H1 (cell line): ENCODE results near the gene ASXL3. TPM values are rescaled to one million over a fixed set of nuclear protein-coding genes. Genes with fewer than 3 reads are reported as not detected.

ENCODE experiments used
- CTCF ChIA-PET: fragments of 300-600 bp; sonication (Branson Sonifier 250); formaldehyde crosslinking; loops from one replicate; lab custom pipeline; 2021; ENCODE audit not compliant: partially characterized antibody; lab: Charles Lee
- POLR2A ChIA-PET: fragments of 300-600 bp; sonication (Branson Sonifier 250); formaldehyde crosslinking; loops from one replicate; lab custom pipeline; 2021; ENCODE audit warnings: inconsistent platforms; ENCODE audit not compliant: partially characterized antibody; lab: Charles Lee
- DNase-seq, 2 experiments: peaks; one replicate each; pipeline versions ENCODE4 v3.0.0 to v3.0.0-alpha.2; 2010 to 2022; ENCODE audit warnings: low spot score in 2 of 2, low read depth in 1 of 2, mixed read lengths in 1 of 2
- FAIRE-seq: peaks from 2 replicates; lab custom pipeline; 2011; peaks lifted over from hg19 to GRCh38; lab: Jason Lieb, UNC
- H2AFZ ChIP-seq: 2 replicates; pipeline ENCODE4 v1.8.1; 2012; ENCODE audit warnings: low read length, inconsistent platforms
- H2AK5ac ChIP-seq: 2 replicates; pipeline ENCODE4 v1.6.1; 2013; ENCODE audit warnings: low read depth, low read length
- H2BK120ac ChIP-seq: replicated peaks from 2 replicates; pipeline ENCODE3; 2013; ENCODE audit warnings: low read depth, low read length, inconsistent platforms
- H2BK12ac ChIP-seq: 2 replicates; pipeline ENCODE4 v1.6.1; 2013; ENCODE audit warnings: low read depth, low read length
- H2BK15ac ChIP-seq: 2 replicates; pipeline ENCODE4 v1.6.1; 2013; ENCODE audit warnings: low read length
- H2BK20ac ChIP-seq: 2 replicates; pipeline ENCODE4 v1.6.1; 2013; ENCODE audit warnings: low read length
- H2BK5ac ChIP-seq: 2 replicates; pipeline ENCODE4 v1.6.1; 2013; ENCODE audit warnings: low read depth, low read length
- H3K14ac ChIP-seq: 2 replicates; pipeline ENCODE4 v1.6.1; 2013; ENCODE audit warnings: inconsistent platforms; ENCODE audit not compliant: insufficient read length
- H3K18ac ChIP-seq: 2 replicates; pipeline ENCODE4 v1.6.1; 2013; ENCODE audit warnings: low read length; ENCODE audit errors: extremely low read depth
- H3K23ac ChIP-seq: 2 replicates; pipeline ENCODE4 v1.6.1; 2013; ENCODE audit warnings: inconsistent platforms; ENCODE audit not compliant: insufficient read length
- H3K23me2 ChIP-seq: 2 replicates; pipeline ENCODE4 v1.6.1; 2013; ENCODE audit warnings: low read depth, low read length
- H3K27ac ChIP-seq: 2 replicates; pipeline ENCODE4 v1.6.1; 2011; ENCODE audit warnings: low read depth, low read length, inconsistent platforms
- H3K27me3 ChIP-seq, 4 experiments: replicated peaks in 1 of 4; 1 replicate in 1 of 4; 2 replicates in 3 of 4; pipeline versions ENCODE4 v1.6.1 to v1.8.1; 2011 to 2013; ENCODE audit warnings: low read length in 3 of 4, mild to moderate bottlenecking in 3 of 4, inconsistent platforms in 2 of 4, mixed read lengths in 2 of 4, moderate library complexity in 1 of 4; ENCODE audit not compliant: control insufficient read depth in 3 of 4, insufficient read depth in 3 of 4; ENCODE audit errors: extremely low read depth in 1 of 4
- H3K36me3 ChIP-seq, 4 experiments: 2 replicates each; pipeline versions ENCODE4 v1.6.1 to v1.8.1; 2011 to 2013; ENCODE audit warnings: mild to moderate bottlenecking in 4 of 4, low read length in 3 of 4, moderate library complexity in 2 of 4, control low read depth in 1 of 4, inconsistent platforms in 1 of 4; ENCODE audit not compliant: insufficient read depth in 4 of 4, control insufficient read depth in 2 of 4
- H3K4ac ChIP-seq: replicated peaks from 2 replicates; pipeline ENCODE3; 2013; ENCODE audit warnings: low read length, low read depth, mixed read lengths, inconsistent platforms; ENCODE audit not compliant: insufficient read length
- H3K4me1 ChIP-seq, 4 experiments: replicated peaks in 1 of 4; 1 replicate in 1 of 4; 2 replicates in 3 of 4; pipeline versions ENCODE4 v1.6.1 to v1.8.1; 2011 to 2013; ENCODE audit warnings: low read length in 3 of 4, inconsistent platforms in 2 of 4, mixed read lengths in 1 of 4; ENCODE audit not compliant: insufficient read depth in 4 of 4, control insufficient read depth in 3 of 4
- H3K4me2 ChIP-seq, 2 experiments: 2 replicates each; pipeline versions ENCODE4 v1.6.1 to v1.8.1; 2011 to 2013; ENCODE audit warnings: low read depth in 2 of 2, low read length in 2 of 2, control low read depth in 1 of 2, inconsistent platforms in 1 of 2, mild to moderate bottlenecking in 1 of 2; ENCODE audit not compliant: insufficient read depth in 1 of 2
- H3K4me3 ChIP-seq, 4 experiments: fragments of 200-600, 300-600 bp in 1 of 4; sonication (generic), shearing (Covaris generic), sonication (Bioruptor Twin) in 1 of 4; 2 replicates each; pipeline versions ENCODE4 v1.5.1 to v1.8.1; 2011 to 2016; ENCODE audit warnings: low read length in 4 of 4, low read depth in 3 of 4, control low read depth in 2 of 4, inconsistent platforms in 2 of 4, mild to moderate bottlenecking in 2 of 4, mixed read lengths in 1 of 4, moderate library complexity in 1 of 4; ENCODE audit not compliant: insufficient read depth in 2 of 4; ENCODE audit errors: extremely low read depth in 1 of 4
- H3K56ac ChIP-seq: replicated peaks from 2 replicates; pipeline ENCODE3; 2013; ENCODE audit warnings: low read depth, mild to moderate bottlenecking, mixed read lengths, low read length, inconsistent platforms; ENCODE audit not compliant: insufficient read length
- H3K79me1 ChIP-seq: 2 replicates; pipeline ENCODE4 v1.6.1; 2013; ENCODE audit warnings: low read depth, low read length, control low read depth
- H3K79me2 ChIP-seq, 2 experiments: 2 replicates each; pipeline versions ENCODE4 v1.6.1 to v1.8.1; 2012 to 2013; ENCODE audit warnings: low read length in 2 of 2, mild to moderate bottlenecking in 2 of 2, inconsistent platforms in 1 of 2; ENCODE audit not compliant: insufficient read depth in 2 of 2, control insufficient read depth in 1 of 2
- H3K9ac ChIP-seq, 4 experiments: replicated peaks in 1 of 4; 1 replicate in 1 of 4; 2 replicates in 3 of 4; pipeline versions ENCODE4 v1.6.1 to v1.8.1; 2011 to 2013; ENCODE audit warnings: low read depth in 3 of 4, low read length in 3 of 4, control low read depth in 2 of 4, mild to moderate bottlenecking in 2 of 4, moderate library complexity in 2 of 4, inconsistent platforms in 1 of 4; ENCODE audit errors: extremely low read depth in 1 of 4
- H3K9me3 ChIP-seq, 2 experiments: 2 replicates each; pipeline versions ENCODE4 v1.6.1 to v1.8.1; 2012 to 2013; ENCODE audit warnings: mild to moderate bottlenecking in 2 of 2, moderate library complexity in 2 of 2, control low read depth in 1 of 2, inconsistent platforms in 1 of 2, low read depth in 1 of 2, low read length in 1 of 2, mixed read lengths in 1 of 2; ENCODE audit not compliant: insufficient read depth in 2 of 2
- H4K20me1 ChIP-seq, 2 experiments: replicated peaks in 1 of 2; 2 replicates each; pipeline versions ENCODE3 to v1.8.1; 2011 to 2013; ENCODE audit warnings: inconsistent platforms in 2 of 2, low read length in 2 of 2, mild to moderate bottlenecking in 1 of 2; ENCODE audit not compliant: insufficient read depth in 2 of 2, control insufficient read depth in 1 of 2
- H4K5ac ChIP-seq: 2 replicates; pipeline ENCODE4 v1.6.1; 2013; ENCODE audit warnings: low read length, low read depth, mixed read lengths, inconsistent platforms; ENCODE audit not compliant: insufficient read length
- H4K8ac ChIP-seq: 2 replicates; pipeline ENCODE4 v1.8.0; 2013; ENCODE audit warnings: mild to moderate bottlenecking, moderate library complexity, low read length, inconsistent platforms; ENCODE audit not compliant: insufficient read depth; ENCODE audit errors: extremely low read depth
- H4K91ac ChIP-seq: replicated peaks from 2 replicates; pipeline ENCODE3; 2013; ENCODE audit warnings: low read length, mixed read lengths, inconsistent platforms; ENCODE audit not compliant: insufficient read length
- RAD21 ChIP-seq, 2 experiments: IDR thresholded peaks in 1 of 2; conservative IDR thresholded peaks in 1 of 2; 2 replicates each; pipeline ENCODE4 v1.6.1; 2011; ENCODE audit warnings: low read depth in 2 of 2, low read length in 2 of 2, improper control_type of control experiment in 1 of 2, inconsistent platforms in 1 of 2, mild to moderate bottlenecking in 1 of 2, moderate library complexity in 1 of 2
- TBP ChIP-seq: IDR thresholded peaks from 2 replicates; pipeline ENCODE4 v1.6.1; 2011; ENCODE audit warnings: low read depth, low read length, improper control_type of control experiment
- WGBS, 2 experiments: shearing (Covaris generic) in 1 of 2; methylation state at CpG; one replicate each; pipeline versions ENCODE4 v1.1.6 to v1.1.7; 2013 to 2015; ENCODE audit warnings: low lambda C conversion rate in 2 of 2, mixed read lengths in 2 of 2, inconsistent platforms in 1 of 2, low coverage in 1 of 2, missing lambda C conversion rate in 1 of 2; ENCODE audit not compliant: insufficient replicate concordance in 2 of 2, insufficient coverage in 1 of 2, insufficient read length in 1 of 2; ENCODE audit errors: extremely low coverage in 1 of 2, missing lambda C conversion rate in 1 of 2; 5-methylcytosine and 5-hydroxymethylcytosine counted together
- polyA plus RNA-seq, 7 experiments: library from polyadenylated mRNA; depleted of rRNA in 3 of 7; stranded (reverse) in 5 of 7; unstranded in 2 of 7; fragments of >200 nt in 5 of 7; fragments of 200-250 nt in 2 of 7; gene quantifications; 1 replicate in 5 of 7; 2 replicates in 1 of 7; 4 replicates in 1 of 7; pipeline versions ENCODE4 v1.2.1 to v1.2.3, GENCODE V29; 2011 to 2013; ENCODE audit warnings: missing spikeins in 2 of 7, mixed read lengths in 2 of 7
- total RNA-seq: library from RNA; stranded (reverse); fragmentation: NEBNext Ultra II Directional; extraction: Animal tissue kit (Norgen Biotek cat#: 25700); gene quantifications from 2 replicates; pipeline ENCODE4 v1.2.1, GENCODE V29; 2021
- TF ChIP-seq, protein P1 (sequence below), 3 experiments: IDR thresholded peaks; 1 replicate in 2 of 3; 2 replicates in 1 of 3; pipeline versions ENCODE4 v1.5.1 to v1.6.1; 2011; ENCODE audit warnings: low read length in 3 of 3, mild to moderate bottlenecking in 3 of 3, inconsistent platforms in 2 of 3, low read depth in 1 of 3, moderate library complexity in 1 of 3; ENCODE audit not compliant: insufficient read depth in 1 of 3; ENCODE audit errors: control extremely low read depth in 1 of 3

Gene ASXL3
- total and polyA plus RNA-seq, 2 of the 8 experiments (the other 6 are each of a cell fraction or from before 2014, with no cell fraction given) = 0.08 to 1.3 TPM

GRCh38 chr18:33673689-33674088 lies 95.7 kb downstream of the ASXL3 start:
- CTCF ChIA-PET = interaction anchor here (0.5 to 2.3 kb wide), 19 partner anchors 9 to 596 kb away, joined by 3 to 7 read pairs (median 4); no protein-coding TSS in a partner anchor
- no peak overlapping the region for H4K91ac ChIP-seq
- H2AK5ac ChIP-seq = no peak overlapping the region
- no peak overlapping the region for H3K14ac ChIP-seq
- POLR2A ChIA-PET = no interaction called here
- H3K18ac ChIP-seq = no peak overlapping the region
- no peaks in the 10 kb centered on the region for H3K9me3 ChIP-seq
- no peaks in the 10 kb centered on the region for H4K20me1 ChIP-seq
- DNase-seq (no peak), FAIRE-seq (peak; percentile 48)
- H4K5ac ChIP-seq = no peak overlapping the region
- H3K4me2 ChIP-seq = no peak overlapping the region
- no peak overlapping the region for H3K9ac ChIP-seq
- H2BK120ac ChIP-seq = no peak overlapping the region
- no peaks in the 10 kb centered on the region for H3K36me3 ChIP-seq
- no peak overlapping the region for H3K4me3 ChIP-seq
- 55% methylated on average over 4 of the region's 4 CpGs; no CpG with 5 or more reads in 1 of the 2 experiments for WGBS, 2 experiments
- no peaks in the 10 kb centered on the region for H3K27me3 ChIP-seq
- H2AFZ ChIP-seq = no peak overlapping the region
- no peak overlapping the region for H2BK12ac ChIP-seq
- no peak overlapping the region for H4K8ac ChIP-seq
- no peaks in the 10 kb centered on the region for H3K79me1 ChIP-seq
- H2BK15ac ChIP-seq = no peak overlapping the region
- H3K23ac ChIP-seq = no peak overlapping the region
- H3K27ac ChIP-seq = no peak overlapping the region
- H3K79me2 ChIP-seq = no peaks in the 10 kb centered on the region
- H2BK5ac ChIP-seq = no peak overlapping the region
- no peak overlapping the region for H3K56ac ChIP-seq
- no peak overlapping the region for H3K4ac ChIP-seq
- H3K4me1 ChIP-seq = peaks cover 0 to 3% (median under 1%) of the 10 kb centered on the region in 4 experiments; a peak in 4 of 7 replicates
- no peak overlapping the region for H2BK20ac ChIP-seq
- no peaks in the 10 kb centered on the region for H3K23me2 ChIP-seq
- TF ChIP-seq, protein P1, sequence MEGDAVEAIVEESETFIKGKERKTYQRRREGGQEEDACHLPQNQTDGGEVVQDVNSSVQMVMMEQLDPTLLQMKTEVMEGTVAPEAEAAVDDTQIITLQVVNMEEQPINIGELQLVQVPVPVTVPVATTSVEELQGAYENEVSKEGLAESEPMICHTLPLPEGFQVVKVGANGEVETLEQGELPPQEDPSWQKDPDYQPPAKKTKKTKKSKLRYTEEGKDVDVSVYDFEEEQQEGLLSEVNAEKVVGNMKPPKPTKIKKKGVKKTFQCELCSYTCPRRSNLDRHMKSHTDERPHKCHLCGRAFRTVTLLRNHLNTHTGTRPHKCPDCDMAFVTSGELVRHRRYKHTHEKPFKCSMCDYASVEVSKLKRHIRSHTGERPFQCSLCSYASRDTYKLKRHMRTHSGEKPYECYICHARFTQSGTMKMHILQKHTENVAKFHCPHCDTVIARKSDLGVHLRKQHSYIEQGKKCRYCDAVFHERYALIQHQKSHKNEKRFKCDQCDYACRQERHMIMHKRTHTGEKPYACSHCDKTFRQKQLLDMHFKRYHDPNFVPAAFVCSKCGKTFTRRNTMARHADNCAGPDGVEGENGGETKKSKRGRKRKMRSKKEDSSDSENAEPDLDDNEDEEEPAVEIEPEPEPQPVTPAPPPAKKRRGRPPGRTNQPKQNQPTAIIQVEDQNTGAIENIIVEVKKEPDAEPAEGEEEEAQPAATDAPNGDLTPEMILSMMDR (IDR thresholded peaks at IDR 0.05; ENCODE audit: control extremely low read depth in 1 of 3, insufficient read depth in 1 of 3, low read depth in 1 of 3, low read length in 3 of 3) = peak in 2 of 3 experiments; percentile 29 to 31; a peak in 2 of 4 replicates
- TF ChIP-seq TBP (no peak), RAD21 (IDR thresholded peaks at IDR 0.05 in 1 of 2, conservative IDR thresholded peaks at IDR 0.05 in 1 of 2; ENCODE audit: low read depth in 2 of 2, low read length in 2 of 2) (peak; percentile 58 to 63)
